ENCODE results near the gene LTBP2.

The LTBP2 gene

GRCh38 chr14:74586681-74587362 is 25.2 kb downstream of the LTBP2 start:
- DNase-seq, result no peak

GRCh38 chr14:74585406-74586335 is 26.4 kb downstream of the LTBP2 start:
- DNase-seq, result no peak

- DNase-seq, result no peak
These were observed 27.1 kb downstream of the LTBP2 start for GRCh38 chr14:74584951-74585350.

GRCh38 chr14:74583689-74584434 is 28.2 kb downstream of the LTBP2 start:
- DNase-seq, result no peak

- DNase-seq, result no peak
These were observed 29.0 kb downstream of the LTBP2 start for GRCh38 chr14:74582910-74583581.

GRCh38 chr14:74580275-74580672 is 31.8 kb downstream of the LTBP2 start:
- no peak for DNase-seq

GRCh38 chr14:74579447-74580274 is 32.4 kb downstream of the LTBP2 start:
- no peak for DNase-seq

- no peak for DNase-seq
These were observed 33.6 kb downstream of the LTBP2 start for GRCh38 chr14:74578479-74578878.

- DNase-seq, result no peak
These were observed 34.1 kb downstream of the LTBP2 start for GRCh38 chr14:74577948-74578275.

- no peak for DNase-seq
These were observed 34.6 kb downstream of the LTBP2 start for GRCh38 chr14:74577247-74577947.

GRCh38 chr14:74575936-74576335 is 36.1 kb downstream of the LTBP2 start:
- DNase-seq, result no peak

- DNase-seq, result no peak
These were observed 36.5 kb downstream of the LTBP2 start for GRCh38 chr14:74575507-74575906.

GRCh38 chr14:74574706-74575105 is 37.3 kb downstream of the LTBP2 start:
- no peak for DNase-seq

- no peak for DNase-seq
These were observed 38.0 kb downstream of the LTBP2 start for GRCh38 chr14:74574090-74574433.

GRCh38 chr14:74573421-74574089 is 38.5 kb downstream of the LTBP2 start:
- DNase-seq, result no peak

- DNase-seq, result no peak
These were observed 39.2 kb downstream of the LTBP2 start for GRCh38 chr14:74572726-74573301.

- no peak for DNase-seq
These were observed 39.9 kb downstream of the LTBP2 start for GRCh38 chr14:74571901-74572725.

GRCh38 chr14:74571441-74571841 is 40.6 kb downstream of the LTBP2 start:
- DNase-seq, result no peak

GRCh38 chr14:74570696-74571095 is 41.3 kb downstream of the LTBP2 start:
- no peak for DNase-seq
